DND-41 (cell line): ENCODE data around the gene VAMP4.

ENCODE experiments used
- EZH2 ChIP-seq: IDR thresholded peaks from 3 replicates; pipeline ENCODE4 v1.6.1; 2012; ENCODE audit warnings: borderline replicate concordance, low read depth, mild to moderate bottlenecking, moderate library complexity, low read length, inconsistent platforms; ENCODE audit not compliant: severe bottlenecking
- TF ChIP-seq, protein P1 (sequence below): IDR thresholded peaks from 2 replicates; pipeline ENCODE4 v1.5.1; 2012; ENCODE audit warnings: borderline replicate concordance, low read length, moderate library complexity, mild to moderate bottlenecking; ENCODE audit not compliant: poor library complexity, severe bottlenecking; ENCODE audit errors: extremely low read depth

DNA sequence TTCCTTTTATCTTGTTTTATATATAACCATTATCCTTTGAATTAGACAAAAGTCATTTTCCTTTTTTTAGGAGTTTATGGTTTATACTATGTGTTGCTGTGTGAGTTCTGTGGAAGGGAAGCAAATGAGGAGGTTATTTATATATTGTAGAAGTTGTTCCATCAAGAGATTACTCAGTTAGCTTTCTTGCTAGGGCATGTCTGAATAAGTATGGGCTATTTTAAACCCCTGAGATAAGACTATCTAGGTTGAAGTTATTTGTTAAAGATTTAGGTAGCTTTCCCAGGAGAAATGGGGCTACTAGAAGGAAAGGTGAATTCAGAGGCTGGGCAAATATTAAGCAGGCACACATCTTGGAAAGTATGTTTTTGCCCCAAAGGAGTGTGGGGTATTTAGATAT, 16.1 kb upstream of the VAMP4 start:
- TF ChIP-seq, protein P1, sequence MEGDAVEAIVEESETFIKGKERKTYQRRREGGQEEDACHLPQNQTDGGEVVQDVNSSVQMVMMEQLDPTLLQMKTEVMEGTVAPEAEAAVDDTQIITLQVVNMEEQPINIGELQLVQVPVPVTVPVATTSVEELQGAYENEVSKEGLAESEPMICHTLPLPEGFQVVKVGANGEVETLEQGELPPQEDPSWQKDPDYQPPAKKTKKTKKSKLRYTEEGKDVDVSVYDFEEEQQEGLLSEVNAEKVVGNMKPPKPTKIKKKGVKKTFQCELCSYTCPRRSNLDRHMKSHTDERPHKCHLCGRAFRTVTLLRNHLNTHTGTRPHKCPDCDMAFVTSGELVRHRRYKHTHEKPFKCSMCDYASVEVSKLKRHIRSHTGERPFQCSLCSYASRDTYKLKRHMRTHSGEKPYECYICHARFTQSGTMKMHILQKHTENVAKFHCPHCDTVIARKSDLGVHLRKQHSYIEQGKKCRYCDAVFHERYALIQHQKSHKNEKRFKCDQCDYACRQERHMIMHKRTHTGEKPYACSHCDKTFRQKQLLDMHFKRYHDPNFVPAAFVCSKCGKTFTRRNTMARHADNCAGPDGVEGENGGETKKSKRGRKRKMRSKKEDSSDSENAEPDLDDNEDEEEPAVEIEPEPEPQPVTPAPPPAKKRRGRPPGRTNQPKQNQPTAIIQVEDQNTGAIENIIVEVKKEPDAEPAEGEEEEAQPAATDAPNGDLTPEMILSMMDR: no peak
- no peak for TF ChIP-seq EZH2
